Measurements from ENCODE around the gene PMS1. TPM values are rescaled to one million over a fixed set of nuclear protein-coding genes. Genes with fewer than 3 reads are reported as not detected.

The PMS1 gene
- polyA plus RNA-seq, 1 of the 3 experiments (the other 2 are of a cell fraction), result 7.7 TPM

DNA sequence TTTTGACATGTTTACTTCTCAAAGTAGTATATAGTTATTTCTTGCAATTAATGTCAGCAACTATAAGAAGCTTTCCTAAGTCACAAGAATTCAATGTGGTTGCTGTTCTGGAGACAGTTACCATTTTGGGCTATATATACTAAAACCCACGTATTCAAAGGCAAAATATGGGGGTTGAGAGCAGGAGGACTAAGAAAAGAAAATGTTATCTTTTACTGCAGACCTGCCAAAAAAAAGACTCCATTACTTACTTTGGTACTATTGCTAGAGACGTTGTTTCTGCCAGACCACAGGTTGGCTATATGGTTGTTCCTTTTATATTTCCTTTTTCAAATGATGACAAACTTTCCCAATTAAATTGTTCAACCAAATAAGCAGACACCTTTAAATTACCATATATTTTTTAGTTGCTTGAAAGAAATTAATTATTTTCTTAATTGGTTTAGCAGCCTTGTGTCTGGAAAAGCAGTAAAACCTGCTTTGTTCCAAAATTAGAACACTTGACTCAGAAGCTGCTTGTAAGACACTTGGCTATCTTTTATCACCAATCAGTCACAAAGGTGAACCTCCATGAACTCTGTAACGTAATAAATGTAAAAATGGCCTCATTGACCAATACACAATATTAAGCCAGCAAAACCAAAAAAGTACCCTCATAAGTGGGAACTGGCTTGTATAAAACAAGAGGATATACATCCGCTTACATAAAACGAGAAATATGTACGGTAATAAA is 13.5 kb upstream of the PMS1 start:
- no peaks in the 10 kb centered on the region for H3K27me3 ChIP-seq (ENCODE audit: insufficient read depth)
- no peaks in the 10 kb centered on the region for H3K4me1 ChIP-seq (ENCODE audit: control insufficient read depth in 1 of 2, insufficient read depth in 2 of 2, low read depth in 1 of 2, low read length in 1 of 2)
- no peak overlapping the region for H2AFZ ChIP-seq (ENCODE audit: low read depth)
- peaks cover 85 to 89% of the 10 kb centered on the region in 2 experiments for H3K36me3 ChIP-seq (replicated peaks in 1 of 2; ENCODE audit: control insufficient read depth in 1 of 2, insufficient read depth in 2 of 2, low read length in 1 of 2)
- peaks cover 36% of the 10 kb centered on the region for H3F3A ChIP-seq (replicated peaks; ENCODE audit: insufficient read depth)
- CTCF ChIA-PET, result interaction anchor here (0.7 to 2.4 kb wide), 3 partner anchors 8 to 1768 kb away, joined by 5 to 10 read pairs (median 6); partner anchors contain the start of gene OSGEPL1
- POLR2A ChIA-PET, result no interaction called here
- no peak overlapping the region for H3K9ac ChIP-seq
- H3K4me3 ChIP-seq (ENCODE audit: low read depth in 2 of 2, low read length in 1 of 2), result no peak overlapping the region
- H3K9me3 ChIP-seq, result no peaks in the 10 kb centered on the region
- no peak overlapping the region for H3K27ac ChIP-seq (ENCODE audit: low read depth in 2 of 2, low read length in 1 of 2)
- H3K4me2 ChIP-seq, result no peak overlapping the region
- H4K20me1 ChIP-seq (ENCODE audit: insufficient read depth), result no peaks in the 10 kb centered on the region
- 78% methylated on average over 6 of the region's 6 CpGs for WGBS (ENCODE audit: low lambda C conversion rate)
- TF ChIP-seq ZBTB33 (IDR thresholded peaks at IDR 0.05; ENCODE audit: borderline replicate concordance, low read depth) (no peak), NFIC (IDR thresholded peaks at IDR 0.05; ENCODE audit: borderline replicate concordance) (no peak), FOSL2 (IDR thresholded peaks at IDR 0.05; ENCODE audit: borderline replicate concordance, low read depth) (no peak), YY1 (IDR thresholded peaks at IDR 0.05; ENCODE audit: low read depth) (no peak), ELF1 (IDR thresholded peaks at IDR 0.05) (no peak), TEAD4 (IDR thresholded peaks at IDR 0.05; ENCODE audit: borderline replicate concordance, insufficient read depth) (no peak), MAX (IDR thresholded peaks at IDR 0.05; ENCODE audit: low read depth) (no peak), RFX5 (IDR thresholded peaks at IDR 0.05; ENCODE audit: low read length) (no peak), CHD2 (IDR thresholded peaks at IDR 0.05; ENCODE audit: low read length, partially characterized antibody) (no peak), FOXJ3 (CRISPR knock-in tag; IDR thresholded peaks at IDR 0.05) (no peak)
- TF ChIP-seq, protein P1, sequence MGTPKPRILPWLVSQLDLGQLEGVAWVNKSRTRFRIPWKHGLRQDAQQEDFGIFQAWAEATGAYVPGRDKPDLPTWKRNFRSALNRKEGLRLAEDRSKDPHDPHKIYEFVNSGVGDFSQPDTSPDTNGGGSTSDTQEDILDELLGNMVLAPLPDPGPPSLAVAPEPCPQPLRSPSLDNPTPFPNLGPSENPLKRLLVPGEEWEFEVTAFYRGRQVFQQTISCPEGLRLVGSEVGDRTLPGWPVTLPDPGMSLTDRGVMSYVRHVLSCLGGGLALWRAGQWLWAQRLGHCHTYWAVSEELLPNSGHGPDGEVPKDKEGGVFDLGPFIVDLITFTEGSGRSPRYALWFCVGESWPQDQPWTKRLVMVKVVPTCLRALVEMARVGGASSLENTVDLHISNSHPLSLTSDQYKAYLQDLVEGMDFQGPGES (IDR thresholded peaks at IDR 0.05; ENCODE audit: low read depth, low read length), result no peak
- TF ChIP-seq, protein P2, sequence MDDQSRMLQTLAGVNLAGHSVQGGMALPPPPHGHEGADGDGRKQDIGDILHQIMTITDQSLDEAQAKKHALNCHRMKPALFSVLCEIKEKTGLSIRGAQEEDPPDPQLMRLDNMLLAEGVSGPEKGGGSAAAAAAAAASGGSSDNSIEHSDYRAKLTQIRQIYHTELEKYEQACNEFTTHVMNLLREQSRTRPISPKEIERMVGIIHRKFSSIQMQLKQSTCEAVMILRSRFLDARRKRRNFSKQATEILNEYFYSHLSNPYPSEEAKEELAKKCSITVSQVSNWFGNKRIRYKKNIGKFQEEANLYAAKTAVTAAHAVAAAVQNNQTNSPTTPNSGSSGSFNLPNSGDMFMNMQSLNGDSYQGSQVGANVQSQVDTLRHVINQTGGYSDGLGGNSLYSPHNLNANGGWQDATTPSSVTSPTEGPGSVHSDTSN (IDR thresholded peaks at IDR 0.05), result no peak
- H3K79me2 ChIP-seq (ENCODE audit: insufficient read depth), result no peaks in the 10 kb centered on the region
- no peaks in the 10 kb centered on the region for H3K9me2 ChIP-seq
- DNase-seq, result no peak

DNA sequence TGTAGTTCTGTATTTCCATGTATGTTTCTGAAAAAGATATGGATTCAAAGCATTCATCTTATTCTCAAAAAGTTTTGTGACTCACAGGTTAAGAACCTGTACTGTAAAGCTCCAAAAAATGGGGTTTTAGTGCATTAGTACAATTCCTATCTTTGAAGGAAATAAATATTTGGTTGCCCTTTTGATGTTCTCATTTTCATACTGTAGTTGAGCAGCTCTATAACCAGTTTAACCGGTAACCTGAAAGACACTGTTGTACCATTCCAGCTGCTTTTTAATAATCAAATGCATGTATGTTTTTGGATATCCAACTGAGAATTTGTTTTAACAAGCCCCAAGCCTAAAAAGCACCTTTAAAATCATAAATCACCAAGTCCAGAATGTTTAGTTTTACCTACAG is 12.0 kb upstream of the PMS1 start:
- H3K36me3 ChIP-seq (replicated peaks in 1 of 2; ENCODE audit: control insufficient read depth in 1 of 2, insufficient read depth in 2 of 2, low read length in 1 of 2), result peaks cover 91 to 93% of the 10 kb centered on the region in 2 experiments
- H3K4me1 ChIP-seq (ENCODE audit: control insufficient read depth in 1 of 2, insufficient read depth in 2 of 2, low read depth in 1 of 2, low read length in 1 of 2), result no peaks in the 10 kb centered on the region
- no peak overlapping the region for H3K27ac ChIP-seq (ENCODE audit: low read depth in 2 of 2, low read length in 1 of 2)
- H3K9ac ChIP-seq, result no peak overlapping the region
- H3K4me3 ChIP-seq (ENCODE audit: low read depth in 2 of 2, low read length in 1 of 2), result no peak overlapping the region
- 83% methylated on average over 1 of the region's 1 CpG for WGBS (ENCODE audit: low lambda C conversion rate)
- H2AFZ ChIP-seq (ENCODE audit: low read depth), result no peak overlapping the region
- DNase-seq, result no peak
- ChIA-PET CTCF (interaction anchor here (2.4 kb wide), 1 partner anchor 9 kb away, joined by 10 read pairs; the partner anchor contains the start of gene OSGEPL1), POLR2A (no interaction called here)
- no peaks in the 10 kb centered on the region; the same call in 1 of the 2 replicates for H3K79me2 ChIP-seq (ENCODE audit: insufficient read depth)
- no peak overlapping the region for H3K4me2 ChIP-seq
- TF ChIP-seq RFX5 (IDR thresholded peaks at IDR 0.05; ENCODE audit: low read length) (no peak), FOXM1 (IDR thresholded peaks at IDR 0.05; ENCODE audit: low read depth) (no peak), JUND (IDR thresholded peaks at IDR 0.05) (no peak), FOXJ3 (CRISPR knock-in tag; IDR thresholded peaks at IDR 0.05) (no peak), TCF12 (IDR thresholded peaks at IDR 0.05) (no peak), YY1 (IDR thresholded peaks at IDR 0.05; ENCODE audit: low read depth) (no peak), CHD2 (IDR thresholded peaks at IDR 0.05; ENCODE audit: low read length, partially characterized antibody) (no peak), SIN3A (IDR thresholded peaks at IDR 0.05; ENCODE audit: borderline replicate concordance, low read depth, low read length) (no peak), FOSL2 (IDR thresholded peaks at IDR 0.05; ENCODE audit: borderline replicate concordance, low read depth) (no peak)
- TF ChIP-seq, protein P1 (IDR thresholded peaks at IDR 0.05; ENCODE audit: low read depth, low read length), result no peak
- TF ChIP-seq, protein P2 (IDR thresholded peaks at IDR 0.05), result no peak
- no peaks in the 10 kb centered on the region for H3K9me3 ChIP-seq
- peaks cover 34% of the 10 kb centered on the region for H3F3A ChIP-seq (replicated peaks; ENCODE audit: insufficient read depth)
- H4K20me1 ChIP-seq (ENCODE audit: insufficient read depth), result no peaks in the 10 kb centered on the region
- no peaks in the 10 kb centered on the region for H3K9me2 ChIP-seq
- H3K27me3 ChIP-seq (ENCODE audit: insufficient read depth), result no peaks in the 10 kb centered on the region
